Measurements from ENCODE around the gene DPP6.

GRCh38 chr7:154844499-154844898 is 792.3 kb downstream of the DPP6 start:
- TF ChIP-seq, protein P1, sequence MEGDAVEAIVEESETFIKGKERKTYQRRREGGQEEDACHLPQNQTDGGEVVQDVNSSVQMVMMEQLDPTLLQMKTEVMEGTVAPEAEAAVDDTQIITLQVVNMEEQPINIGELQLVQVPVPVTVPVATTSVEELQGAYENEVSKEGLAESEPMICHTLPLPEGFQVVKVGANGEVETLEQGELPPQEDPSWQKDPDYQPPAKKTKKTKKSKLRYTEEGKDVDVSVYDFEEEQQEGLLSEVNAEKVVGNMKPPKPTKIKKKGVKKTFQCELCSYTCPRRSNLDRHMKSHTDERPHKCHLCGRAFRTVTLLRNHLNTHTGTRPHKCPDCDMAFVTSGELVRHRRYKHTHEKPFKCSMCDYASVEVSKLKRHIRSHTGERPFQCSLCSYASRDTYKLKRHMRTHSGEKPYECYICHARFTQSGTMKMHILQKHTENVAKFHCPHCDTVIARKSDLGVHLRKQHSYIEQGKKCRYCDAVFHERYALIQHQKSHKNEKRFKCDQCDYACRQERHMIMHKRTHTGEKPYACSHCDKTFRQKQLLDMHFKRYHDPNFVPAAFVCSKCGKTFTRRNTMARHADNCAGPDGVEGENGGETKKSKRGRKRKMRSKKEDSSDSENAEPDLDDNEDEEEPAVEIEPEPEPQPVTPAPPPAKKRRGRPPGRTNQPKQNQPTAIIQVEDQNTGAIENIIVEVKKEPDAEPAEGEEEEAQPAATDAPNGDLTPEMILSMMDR (IDR thresholded peaks at IDR 0.05): no peak
- TF ChIP-seq POLR2A (IDR thresholded peaks at IDR 0.05): no peak
